ENCODE data around the gene CREG2.
A peak's percentile ranks its signal among the peaks of the same experiment; 100 is the strongest.
"Not testable (repeated sequence)": the region's sequence is repeated elsewhere in the genome, so short reads cannot be mapped to it uniquely, and the experiment has no call there.

CREG2 gene

DNA sequence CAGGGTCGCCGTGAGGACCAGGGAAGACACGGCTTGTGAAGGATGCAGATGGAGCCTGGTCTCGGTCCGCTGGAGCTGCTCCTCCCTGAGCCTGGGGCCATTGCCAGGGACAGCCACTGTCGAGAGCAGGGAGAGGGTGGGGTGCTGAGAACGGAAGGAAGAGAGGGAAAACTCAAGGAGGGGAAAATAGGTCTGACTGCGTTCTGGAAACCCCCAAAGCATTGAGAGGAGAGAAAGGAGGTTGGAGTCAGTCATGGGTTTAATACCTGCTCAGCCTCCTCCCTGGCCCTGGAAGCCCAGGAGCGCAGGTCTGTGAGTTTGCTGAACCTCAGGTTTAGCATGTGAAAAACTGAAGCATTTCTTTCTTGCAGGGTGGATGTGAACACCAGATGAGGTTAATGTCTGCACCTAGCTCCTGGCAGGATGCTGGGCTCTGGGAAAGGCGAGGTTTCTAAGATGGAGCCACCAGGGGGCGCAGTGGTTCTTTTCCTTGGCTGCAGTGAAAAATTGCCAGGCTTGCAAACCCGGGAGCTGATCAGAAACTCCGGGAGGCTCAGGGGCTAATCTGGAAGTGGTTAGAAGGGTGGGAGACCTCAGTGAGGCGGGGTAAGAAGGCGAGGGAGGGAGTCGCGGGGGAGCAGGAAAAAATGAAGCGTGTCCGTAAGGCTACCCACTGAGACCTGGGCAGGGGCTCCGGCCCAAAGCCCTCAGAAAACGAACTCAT lies 45.2 kb downstream of the CREG2 start:
- peak; percentile 80 for DNase-seq

DNA sequence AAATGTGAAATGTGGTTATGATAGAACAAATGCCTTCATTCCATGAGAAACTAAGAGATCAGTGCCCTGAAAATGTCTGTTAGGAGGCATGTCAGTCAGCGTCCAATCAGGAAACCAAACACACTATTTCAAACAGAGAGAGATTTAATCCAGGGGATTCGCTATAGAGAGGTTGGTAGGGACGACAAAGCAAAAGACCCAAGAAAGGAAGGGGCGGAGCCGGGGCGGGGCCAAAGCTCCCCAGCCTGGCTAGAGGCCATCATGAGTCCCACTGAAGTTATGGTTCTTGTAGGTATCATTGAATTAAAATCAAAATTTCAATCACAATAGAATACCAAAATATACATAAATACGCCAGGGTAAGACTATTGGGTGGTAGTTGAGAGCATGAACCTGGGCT lies 45.9 kb downstream of the CREG2 start:
- DNase-seq = no peak

DNA sequence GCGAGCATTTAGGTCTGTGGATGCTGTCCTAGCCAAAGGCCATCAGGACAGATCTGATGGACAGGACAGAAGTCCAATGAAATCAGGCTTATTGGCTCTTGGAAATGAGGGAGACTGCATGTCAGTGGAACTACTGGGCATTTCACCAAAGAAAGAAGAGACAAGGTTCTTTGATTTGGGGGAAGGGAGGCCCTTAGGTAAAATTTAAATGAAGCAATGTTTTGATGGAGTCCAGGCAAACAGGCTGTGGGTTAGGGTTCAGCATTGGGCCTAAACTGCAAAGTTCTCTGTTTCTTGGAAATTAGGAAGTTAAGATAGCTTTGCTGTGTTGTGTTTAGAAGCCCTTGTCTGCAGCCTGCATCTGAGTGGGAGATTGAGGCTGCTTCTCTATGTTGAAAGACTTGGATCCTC lies 47.2 kb downstream of the CREG2 start:
- no peak for DNase-seq

DNA sequence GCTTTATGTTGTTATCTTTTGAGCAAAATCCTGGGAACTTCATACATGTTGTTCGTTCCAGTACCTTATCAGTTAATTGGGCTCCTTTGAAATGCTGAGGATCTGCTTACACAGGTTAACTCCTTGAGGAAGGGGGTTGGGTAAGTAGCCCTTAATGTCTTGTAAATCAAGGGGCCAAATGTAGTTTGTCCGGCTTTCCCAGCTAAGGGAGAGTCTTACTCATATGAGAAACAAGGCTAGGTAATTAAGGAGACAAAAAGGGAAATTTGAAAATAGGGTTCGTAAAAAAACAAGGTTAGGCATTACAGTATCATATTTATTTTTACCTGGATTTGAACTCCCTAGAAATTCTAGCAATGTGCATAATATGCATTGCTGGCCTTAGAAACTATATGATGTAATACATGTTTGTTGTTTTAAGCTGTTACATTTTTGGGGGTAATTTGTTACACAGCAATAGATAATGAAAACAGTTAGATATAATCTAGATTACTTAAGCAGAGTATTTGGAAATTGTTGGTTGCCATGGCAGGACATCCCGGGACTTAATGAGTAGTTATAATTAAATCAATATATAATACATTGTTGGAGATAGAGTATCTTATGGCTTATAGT lies 47.9 kb downstream of the CREG2 start:
- DNase-seq = no peak

DNA sequence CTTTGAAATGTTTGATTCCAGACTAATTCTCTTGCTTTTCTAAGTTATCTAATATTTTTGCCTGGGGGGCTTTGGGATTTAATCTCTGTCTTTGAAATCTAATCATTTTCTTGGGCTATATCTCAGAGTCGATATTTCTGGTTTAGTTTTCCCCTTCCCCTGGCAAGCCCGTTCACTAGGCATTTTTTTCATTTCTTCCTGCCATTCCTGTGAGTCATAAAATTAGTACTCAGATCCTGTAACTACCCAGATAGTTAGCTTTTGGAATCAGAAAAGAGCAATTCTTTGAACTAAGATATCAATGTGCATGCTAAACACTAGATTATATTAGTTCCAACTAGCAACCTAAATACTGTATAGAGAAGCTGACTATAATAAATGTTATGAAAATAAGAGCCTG lies 49.4 kb downstream of the CREG2 start:
- DNase-seq = no peak

DNA sequence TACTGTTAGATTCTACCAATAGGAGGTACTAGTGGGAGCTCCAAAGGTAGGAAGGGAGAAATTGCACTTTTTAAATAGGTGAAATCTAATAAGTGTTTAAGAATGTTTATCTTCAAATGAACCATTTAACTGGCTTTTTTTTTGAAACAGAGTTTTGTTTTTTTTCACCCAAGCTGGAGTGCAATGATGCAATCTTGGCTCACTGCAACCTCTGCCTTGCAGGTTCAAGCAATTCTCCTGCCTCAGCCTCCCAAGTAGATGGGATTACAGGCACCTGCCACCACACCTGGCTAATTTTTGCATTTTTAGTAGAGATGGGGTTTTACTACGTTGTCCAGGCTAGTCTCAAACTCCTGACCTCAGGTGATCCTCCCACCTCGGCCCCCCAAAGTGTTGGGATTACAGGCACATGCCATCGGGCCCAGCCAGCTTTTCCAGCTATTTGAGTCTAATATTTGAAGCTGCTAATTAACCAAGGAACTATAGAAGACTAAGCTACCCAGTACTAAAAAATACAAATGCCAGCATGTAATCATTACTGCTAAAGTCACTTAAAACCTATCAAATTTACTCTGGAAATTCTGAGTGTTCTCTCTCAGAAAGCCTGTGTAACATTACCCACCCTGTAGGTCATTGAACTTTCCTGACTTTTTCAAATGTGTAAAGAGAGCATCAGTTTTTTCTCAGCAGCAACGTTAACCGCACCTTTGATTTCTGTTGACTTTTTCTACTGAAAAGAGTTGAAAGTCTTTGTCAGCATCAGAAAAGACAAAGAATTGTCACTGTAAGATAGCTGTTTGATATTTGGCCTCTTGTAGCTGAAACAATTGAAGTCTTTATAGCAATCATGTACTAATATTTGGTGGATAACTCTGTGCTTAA lies 54.2 kb downstream of the CREG2 start:
- no peak for DNase-seq

DNA sequence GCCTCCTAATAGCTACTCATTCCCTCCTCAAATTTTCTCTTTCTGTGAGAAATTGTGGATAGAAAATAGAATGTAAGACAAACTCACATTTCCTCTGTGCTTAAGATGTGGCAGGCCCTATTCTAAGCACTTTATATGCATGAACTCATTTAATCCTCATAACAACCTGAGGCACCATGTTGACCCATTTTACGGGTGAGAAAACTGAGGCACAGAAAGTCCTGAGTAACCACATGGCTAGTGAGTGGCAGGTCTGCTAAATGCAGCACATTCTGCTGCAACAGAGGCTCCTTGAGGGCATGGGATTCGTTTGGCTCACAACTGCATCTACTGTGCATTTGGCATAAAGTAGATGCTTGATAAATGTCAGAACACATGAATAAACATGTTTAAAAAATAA lies 56.1 kb downstream of the CREG2 start:
- no peak for DNase-seq

DNA sequence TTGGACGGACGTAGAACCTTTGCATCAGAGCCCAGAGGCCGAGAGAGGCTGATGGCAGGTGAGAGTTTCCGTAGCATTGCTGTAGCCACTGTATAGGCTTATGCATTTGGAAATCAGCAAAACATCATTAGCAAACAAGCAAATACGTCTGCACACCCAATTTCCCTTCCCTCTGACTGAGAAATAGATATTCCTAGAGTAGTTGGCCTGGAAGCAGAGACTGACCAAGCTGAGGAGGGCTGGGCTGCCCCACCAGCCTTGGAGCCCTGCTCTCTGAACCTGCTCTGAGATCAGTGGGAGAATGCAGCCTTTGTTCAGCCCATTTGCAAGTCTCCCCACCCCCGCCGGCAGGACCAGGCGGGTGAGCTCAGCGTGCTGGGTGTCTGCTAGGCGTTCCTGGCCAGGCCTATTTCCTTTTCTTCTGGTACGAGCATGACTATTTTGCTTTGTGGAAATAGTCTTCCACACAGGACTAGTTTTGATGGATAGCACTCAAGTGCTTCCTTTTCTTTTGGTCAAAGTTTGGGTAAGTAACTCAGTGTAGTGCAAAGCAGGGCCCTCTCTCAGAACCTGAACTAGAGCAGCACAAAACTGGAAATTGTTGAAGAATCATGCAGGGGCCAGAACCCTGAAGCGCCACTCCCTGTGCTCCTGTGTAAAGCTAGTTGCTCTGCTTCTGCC lies 56.9 kb downstream of the CREG2 start:
- peak; percentile 34 for DNase-seq

DNA sequence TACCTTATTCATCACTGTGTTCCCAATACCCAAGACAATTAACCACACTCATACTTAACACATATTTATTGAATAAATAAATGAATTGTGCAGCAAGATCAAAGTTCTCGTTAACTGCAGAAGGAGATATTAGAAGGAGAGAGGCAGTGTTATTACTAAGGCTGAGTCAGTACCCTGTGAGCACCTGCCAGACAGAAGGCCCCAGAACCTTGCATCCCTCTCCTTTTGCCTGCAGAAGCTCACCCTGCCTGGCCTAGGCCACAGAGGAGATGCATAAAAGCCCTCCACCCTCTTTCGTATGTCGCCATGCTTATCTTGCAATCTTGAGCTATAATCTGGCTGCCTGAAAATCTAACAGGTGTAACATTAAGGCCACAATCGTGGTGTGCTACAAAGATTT lies 58.3 kb downstream of the CREG2 start:
- no peak for DNase-seq

DNA sequence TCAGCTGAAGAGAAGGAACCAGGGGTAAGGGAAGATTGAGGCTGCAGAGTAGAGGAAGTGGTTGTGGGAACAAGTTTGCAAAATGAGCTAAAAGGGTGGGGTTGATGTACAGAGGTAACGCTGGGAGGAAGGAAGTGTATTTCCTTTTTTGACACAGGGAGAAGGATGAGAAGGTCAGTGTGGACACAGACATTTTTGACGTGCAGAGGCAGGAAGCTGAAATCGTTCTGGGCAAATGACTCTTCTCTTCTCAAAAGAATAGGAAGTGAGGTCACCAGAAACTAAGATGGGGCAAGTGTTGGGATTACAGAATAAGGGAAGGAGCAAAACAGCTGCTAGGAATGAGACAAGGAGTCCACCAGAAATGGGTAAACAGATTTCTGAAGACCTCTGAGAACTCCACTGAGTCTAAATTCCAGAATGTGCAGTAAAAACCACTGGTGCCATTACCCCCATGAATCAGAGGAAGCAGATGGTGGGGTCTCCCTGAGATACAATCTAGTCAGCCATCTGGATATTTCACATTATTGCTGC lies 58.8 kb downstream of the CREG2 start:
- DNase-seq = no peak

DNA sequence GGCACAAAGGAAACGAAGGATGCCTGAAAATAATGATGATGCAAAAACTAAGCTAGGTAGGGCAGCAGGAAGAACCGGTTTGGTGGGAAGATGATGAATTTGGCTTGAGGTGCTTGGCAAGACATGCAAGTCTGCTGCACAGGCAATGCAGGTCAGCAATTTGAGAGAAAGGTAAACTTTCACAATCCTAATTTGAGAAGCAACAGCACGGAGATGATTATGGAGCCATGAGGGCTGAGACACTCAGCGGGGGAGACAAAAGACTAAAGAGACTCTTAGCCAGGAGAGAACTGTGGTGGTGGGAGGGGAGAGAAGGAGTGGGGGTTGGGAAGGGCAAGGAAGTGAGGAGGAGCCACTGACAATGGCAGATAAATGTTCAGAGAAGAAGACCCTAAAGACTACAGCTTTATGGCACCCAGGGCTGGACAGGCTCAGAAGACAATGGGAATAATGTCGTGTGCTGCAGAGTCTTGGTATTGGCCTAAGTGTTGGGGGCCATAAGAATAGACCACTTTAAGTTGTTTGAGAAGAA lies 59.4 kb downstream of the CREG2 start:
- DNase-seq = no peak

DNA sequence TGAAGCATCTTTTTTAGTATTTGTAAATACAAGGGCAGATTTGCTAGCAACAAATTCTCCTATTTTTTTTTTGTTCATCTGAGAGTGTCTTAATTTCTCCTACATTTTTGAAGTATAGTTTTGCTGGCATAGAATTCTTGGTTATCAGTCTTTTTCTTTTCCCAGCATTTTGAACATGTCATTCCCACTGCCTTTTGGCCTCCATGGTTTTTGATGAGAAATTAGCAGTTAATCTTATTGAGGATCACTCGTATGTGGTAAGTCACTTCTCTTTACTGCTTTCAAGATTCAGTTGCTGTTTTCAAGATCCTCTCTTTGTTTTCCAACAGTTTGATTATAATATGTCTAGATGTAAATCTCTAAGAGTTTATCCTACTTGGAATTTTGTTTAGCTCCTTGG lies 61.9 kb downstream of the CREG2 start:
- DNase-seq = no peak

DNA sequence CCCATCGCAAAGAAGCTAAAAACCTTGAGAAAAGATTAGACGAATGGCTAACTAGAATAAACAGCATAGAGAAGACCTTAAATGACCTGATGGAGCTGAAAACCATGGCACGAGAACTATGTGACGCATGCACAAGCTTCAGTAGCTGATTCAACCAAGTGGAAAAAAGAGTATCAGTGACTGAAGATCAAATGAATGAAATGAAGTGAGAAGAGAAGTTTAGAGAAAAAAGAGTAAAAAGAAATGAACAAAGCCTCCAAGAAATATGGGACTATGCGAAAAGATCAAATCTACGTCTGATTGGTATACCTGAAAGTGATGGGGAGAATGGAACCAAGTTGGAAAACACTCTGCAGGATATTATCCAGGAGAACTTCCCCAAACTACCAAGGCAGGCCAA lies 70.7 kb downstream of the CREG2 start:
- not testable (repeated sequence) for DNase-seq

DNA sequence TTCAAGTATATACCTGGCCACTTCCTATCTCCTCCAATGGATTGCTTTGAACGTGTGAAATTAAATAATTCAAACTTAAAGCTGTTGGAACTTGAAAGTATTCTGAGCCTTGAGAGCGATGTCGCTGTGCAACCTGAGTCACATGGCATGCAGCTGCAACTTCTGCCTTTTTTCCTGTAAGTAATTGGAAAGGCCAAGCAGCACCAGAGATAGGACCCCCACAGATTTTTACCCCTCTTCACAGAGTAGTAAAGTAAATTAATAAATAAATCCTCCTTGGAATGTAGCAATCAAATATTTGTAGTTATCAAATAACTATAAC lies 75.6 kb downstream of the CREG2 start:
- DNase-seq = no peak

DNA sequence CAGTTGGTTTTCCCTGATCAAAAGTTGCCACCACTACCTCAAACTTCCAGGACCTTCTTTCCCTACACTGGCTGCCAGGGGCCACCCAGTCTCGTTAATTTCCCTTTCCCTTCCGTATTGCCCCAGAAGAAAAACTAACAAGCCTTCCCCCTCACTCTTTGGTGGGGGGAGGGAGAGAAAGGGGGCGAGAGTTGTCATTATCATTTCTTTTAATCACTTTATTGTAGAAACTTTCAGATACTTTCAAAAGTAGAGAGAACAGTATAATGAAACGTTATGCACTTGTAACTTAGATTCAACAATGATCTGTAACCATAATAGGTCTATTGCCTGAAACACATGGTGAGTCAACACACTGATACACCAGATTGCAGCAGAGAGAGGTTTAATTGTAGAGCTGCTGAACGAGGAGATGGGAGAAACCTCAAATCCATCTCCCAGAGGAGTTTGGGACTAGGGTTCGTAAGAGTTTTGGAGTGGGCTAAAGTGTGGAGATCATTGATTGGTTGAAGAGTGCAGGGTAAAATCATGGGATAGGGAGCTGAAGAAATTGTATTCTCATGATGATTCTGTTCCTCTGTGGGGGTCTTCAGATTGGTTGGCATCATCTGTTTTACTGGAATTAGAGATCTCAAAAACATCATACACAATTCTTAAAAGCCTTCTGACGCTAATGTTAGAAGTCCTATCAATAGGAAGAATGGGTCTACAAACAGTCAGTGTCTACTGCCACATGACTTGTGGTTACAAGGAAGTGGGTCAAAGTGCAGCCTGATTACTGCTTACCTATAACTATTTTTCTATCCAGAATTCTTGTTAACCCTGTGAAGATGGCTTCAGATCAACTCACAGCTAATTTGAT lies 76.2 kb downstream of the CREG2 start:
- DNase-seq = no peak

DNA sequence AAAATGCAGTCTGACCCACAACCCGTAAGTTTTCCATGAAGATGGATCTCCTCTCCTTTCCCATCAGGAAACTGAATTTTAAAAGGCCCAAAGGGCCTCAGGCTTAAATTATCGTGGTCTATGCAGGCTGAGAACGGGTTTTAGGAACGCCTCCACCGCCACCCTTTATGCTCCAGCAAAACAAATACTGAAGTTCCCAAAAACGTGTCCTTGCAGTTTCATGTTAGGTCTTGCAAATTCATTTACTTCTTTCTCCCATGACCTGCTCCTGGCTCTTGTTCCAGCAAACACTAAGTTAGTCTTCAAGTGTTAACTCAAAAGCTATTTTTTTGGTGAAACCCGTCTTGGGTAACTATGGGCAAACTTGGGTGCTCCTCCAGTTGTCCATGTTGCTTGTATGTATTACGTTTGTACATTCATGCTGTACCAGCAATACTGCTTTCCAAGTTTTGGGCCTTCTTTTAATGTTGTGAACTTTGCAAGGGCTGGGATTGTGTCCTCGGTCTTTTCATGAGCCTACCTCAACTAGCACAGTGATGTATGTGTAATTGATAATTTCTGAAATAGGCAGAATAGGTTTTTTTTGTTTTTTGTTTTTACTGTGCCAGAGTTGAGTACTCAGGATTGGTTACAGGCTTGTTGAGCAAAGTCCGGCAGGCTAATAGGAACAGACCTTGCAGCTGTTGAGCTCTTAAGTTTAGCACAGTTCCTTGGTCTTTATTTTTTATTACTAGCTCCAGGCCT lies 77.0 kb downstream of the CREG2 start:
- DNase-seq = no peak

DNA sequence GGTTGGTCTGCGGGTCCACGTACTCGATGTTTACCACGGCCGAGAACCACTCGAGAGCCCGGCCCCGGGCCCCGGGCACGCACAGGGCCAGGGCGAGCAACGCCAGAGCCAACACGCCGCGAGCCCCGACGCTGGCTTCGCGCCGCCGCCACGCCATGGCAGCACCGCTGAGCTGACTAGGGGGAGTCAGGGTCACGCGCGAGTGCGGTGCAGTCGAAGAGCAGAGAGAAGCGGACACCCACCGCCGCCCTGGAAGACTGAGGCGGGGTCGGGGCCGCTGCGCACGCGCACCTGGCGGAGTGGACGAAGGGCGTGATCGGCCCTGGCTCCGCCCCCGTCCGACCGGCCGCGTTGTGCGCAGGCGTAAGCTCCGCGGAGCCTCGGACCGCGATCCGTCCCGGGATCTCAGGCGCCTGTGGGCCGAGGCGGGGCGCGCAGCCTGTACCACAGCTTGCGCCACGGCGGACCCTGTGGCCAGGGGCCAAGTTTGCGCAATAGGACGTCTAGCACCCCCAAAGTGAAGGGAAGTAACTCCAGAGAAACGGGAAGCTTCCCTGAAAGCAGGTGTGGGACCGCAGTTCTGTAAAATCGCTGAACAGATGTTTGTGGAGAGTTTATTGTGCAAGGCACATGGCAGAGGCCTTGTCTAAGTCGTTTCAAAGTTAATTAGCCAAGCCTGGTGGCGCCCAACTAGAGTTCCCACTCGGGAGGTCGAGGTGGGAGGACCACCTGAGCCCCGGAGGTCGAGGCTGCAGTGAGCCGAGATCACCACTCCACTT lies 78.7 kb downstream of the CREG2 start, which contains the start of gene RNF149:
Gene RNF149 (minus strand): TSS at position 270 of the 779 bp plus-strand sequence. CDS start 113 bp downstream, at position 157.
- peak; percentile 96 for DNase-seq

DNA sequence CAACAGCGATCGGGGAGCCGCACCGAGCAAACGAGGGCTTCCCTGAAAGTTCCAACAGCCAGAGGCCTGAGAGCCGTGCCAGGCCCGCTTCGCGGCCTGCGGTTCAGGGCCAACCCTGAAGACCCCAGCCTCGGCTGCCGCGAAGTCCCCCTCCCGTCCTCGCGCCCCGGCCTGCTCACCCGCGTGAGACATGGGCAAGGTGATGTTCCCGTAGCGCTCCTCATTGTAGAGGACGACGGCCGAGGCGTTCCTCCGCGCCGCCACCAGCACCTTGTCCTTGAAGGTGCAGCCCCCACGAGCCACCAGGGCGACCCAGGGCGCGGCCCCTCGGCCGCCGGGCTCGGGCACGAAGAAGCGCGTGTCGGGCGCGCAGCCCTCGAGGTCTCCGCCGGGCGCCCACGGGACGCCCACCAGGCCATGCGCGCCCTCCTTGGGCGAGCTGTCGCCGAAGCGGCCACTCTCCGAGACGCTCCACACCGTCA lies 79.3 kb downstream of the CREG2 start:
- DNase-seq = no peak

DNA sequence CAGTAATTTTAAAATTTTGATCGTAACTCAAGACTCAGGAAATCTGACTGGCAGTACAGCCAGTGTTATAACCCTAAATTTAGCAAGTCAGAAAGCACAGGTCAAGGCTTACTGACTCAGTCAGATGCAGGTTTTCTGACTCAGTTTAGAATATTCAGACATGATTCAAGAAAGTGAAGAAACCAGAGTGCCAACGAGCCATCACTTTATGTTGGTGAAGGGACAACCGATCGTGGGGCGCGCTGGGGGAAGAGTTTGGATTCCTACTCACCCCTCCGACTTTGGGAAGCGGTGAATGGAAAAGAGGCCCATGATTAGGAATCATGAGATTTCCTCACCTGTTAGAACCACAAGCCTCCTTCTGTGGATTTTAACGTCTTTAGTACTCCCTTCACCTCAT lies 79.8 kb downstream of the CREG2 start:
- no peak for DNase-seq

DNA sequence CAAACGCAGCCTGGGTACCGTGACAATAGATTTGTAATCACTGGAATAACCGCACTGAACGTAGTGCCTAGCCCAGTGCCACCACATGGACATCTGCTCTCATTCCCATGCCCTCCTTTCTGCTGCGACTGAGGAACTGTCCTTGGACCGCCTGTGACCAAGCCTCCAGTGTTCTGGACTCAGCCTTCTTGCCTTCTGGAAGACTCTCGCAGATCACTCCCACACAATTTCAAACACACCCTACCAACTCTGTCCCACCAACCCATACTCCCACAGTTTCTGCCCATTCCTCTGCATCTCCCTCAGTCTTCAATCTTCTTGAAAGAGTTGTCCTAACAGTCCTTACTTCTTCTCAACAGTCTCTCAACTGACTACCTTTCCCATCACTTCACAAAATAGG lies 80.9 kb downstream of the CREG2 start:
- DNase-seq = no peak
